AG04450 (cell line): ENCODE data around the gene MSLN. TPM values are rescaled to one million over a fixed set of nuclear protein-coding genes. Genes with fewer than 3 reads are reported as not detected.

ENCODE experiments used
- CTCF ChIA-PET: fragments of 300-600, 350-600 bp; formaldehyde crosslinking; extraction: SDS; loops from one replicate; lab custom pipeline; 2022; ENCODE audit warnings: antibody characterized with exemption, inconsistent platforms; lab: Charles Lee
- POLR2A ChIA-PET: fragments of 350-600 bp; formaldehyde crosslinking; extraction: SDS; loops from one replicate; lab custom pipeline; 2021; ENCODE audit warnings: antibody characterized with exemption, inconsistent platforms; lab: Yijun Ruan, JAX
- DNase-seq: peaks from one replicate; pipeline ENCODE4 v3.0.0-alpha.2; 2011; ENCODE audit warnings: low read depth, low spot score
- H3K27ac ChIP-seq: one replicate; pipeline ENCODE4 v1.5.1; 2012; ENCODE audit warnings: low read depth, low read length, control low read depth
- H3K27me3 ChIP-seq: one replicate; pipeline ENCODE4 v1.6.0; 2012; ENCODE audit warnings: low read length; ENCODE audit not compliant: control insufficient read depth, insufficient read depth
- H3K4me3 ChIP-seq: 2 replicates; pipeline ENCODE4 v1.5.1; 2011; ENCODE audit warnings: mild to moderate bottlenecking, low read depth, low read length, control low read depth
- H3K9me3 ChIP-seq: 2 replicates; pipeline ENCODE4 v1.5.1; 2012; ENCODE audit warnings: low read length; ENCODE audit not compliant: control insufficient read depth, insufficient read depth
- CTCF ChIP-seq: IDR thresholded peaks from 2 replicates; pipeline ENCODE4 v1.5.1; 2011; ENCODE audit warnings: low read depth, low read length, control low read depth, inconsistent platforms
- polyA plus RNA-seq: library from polyadenylated mRNA; depleted of rRNA; stranded (reverse); fragments of >200 nt; gene quantifications from 2 replicates; pipeline ENCODE4 v1.2.3, GENCODE V29; 2011

The MSLN gene
- polyA plus RNA-seq, 1 experiment = 0.11 TPM

- no peak for DNase-seq
- TF ChIP-seq CTCF = no peak
- H3K27ac ChIP-seq = no peak overlapping the region
- H3K4me3 ChIP-seq = no peak overlapping the region
- H3K9me3 ChIP-seq = no peaks in the 10 kb centered on the region; the same call in 1 of the 2 replicates
- ChIA-PET POLR2A (interaction anchor here (1.6 kb wide), 1 partner anchor 15 kb away, joined by 3 read pairs; no protein-coding TSS in a partner anchor), CTCF (interaction anchor here (0.6 kb wide), 1 partner anchor 22 kb away, joined by 3 read pairs; no protein-coding TSS in a partner anchor)
- peaks cover 7% of the 10 kb centered on the region for H3K27me3 ChIP-seq
These were observed 3.0 kb downstream of the MSLN start for GRCh38 chr16:763369-764183.

DNA sequence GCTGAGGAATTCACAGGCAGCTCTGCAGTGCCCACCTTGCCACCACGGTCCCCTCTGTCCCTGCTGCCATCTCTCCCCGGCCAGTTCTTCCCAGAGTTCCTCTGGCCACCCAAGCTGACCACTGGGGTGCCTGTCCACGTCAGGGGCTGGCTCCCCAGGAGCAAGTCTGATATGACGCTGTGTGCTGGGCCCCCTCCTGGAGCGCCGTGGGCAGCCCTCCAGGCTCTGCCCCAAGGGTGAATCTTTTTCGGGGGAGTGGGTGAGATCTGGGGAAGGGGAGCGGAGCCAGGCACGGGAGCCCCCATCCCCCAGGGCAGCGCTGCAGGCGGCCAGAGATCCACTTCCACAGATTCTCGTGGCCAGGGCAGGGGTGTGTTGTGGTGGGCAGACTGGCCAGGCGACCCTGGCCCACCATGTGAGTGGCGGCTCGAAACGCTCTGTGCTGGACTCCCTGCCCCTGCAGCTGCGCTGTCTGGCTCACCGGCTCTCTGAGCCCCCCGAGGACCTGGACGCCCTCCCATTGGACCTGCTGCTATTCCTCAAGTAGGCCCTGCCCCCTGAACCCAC, 3.7 kb downstream of the MSLN start:
- Histone ChIP-seq H3K4me3 (no peak overlapping the region), H3K9me3 (no peaks in the 10 kb centered on the region; the same call in 1 of the 2 replicates), H3K27ac (no peak overlapping the region), H3K27me3 (peaks cover 7% of the 10 kb centered on the region)
- no peak for TF ChIP-seq CTCF
- POLR2A ChIA-PET = no interaction called here
- CTCF ChIA-PET = no interaction called here
- DNase-seq = no peak

DNA sequence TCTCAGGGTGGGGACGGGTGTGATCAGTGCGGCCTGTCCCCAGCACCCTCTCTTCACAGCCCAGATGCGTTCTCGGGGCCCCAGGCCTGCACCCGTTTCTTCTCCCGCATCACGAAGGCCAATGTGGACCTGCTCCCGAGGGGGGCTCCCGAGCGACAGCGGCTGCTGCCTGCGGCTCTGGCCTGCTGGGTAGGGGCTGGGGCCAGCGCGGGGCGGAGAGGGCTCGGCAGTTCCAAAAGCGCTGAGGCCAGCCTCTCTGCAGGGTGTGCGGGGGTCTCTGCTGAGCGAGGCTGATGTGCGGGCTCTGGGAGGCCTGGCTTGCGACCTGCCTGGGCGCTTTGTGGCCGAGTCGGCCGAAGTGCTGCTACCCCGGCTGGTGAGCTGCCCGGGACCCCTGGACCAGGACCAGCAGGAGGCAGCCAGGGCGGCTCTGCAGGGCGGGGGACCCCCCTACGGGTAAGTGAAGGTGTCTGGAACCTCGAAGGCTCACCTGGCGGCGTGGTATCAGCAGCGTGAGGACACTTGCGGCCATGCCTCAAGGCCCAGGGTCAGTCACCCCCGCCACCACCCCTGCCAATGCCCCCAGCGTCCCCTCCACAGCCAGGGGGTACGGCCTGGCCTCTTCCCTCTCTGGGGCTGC, 4.4 kb downstream of the MSLN start:
- Histone ChIP-seq H3K27me3 (peaks cover 5% of the 10 kb centered on the region), H3K27ac (no peak overlapping the region), H3K9me3 (no peaks in the 10 kb centered on the region; the same call in 1 of the 2 replicates), H3K4me3 (no peak overlapping the region)
- no peak for TF ChIP-seq CTCF
- POLR2A ChIA-PET = no interaction called here
- DNase-seq = no peak
- CTCF ChIA-PET = no interaction called here

- Histone ChIP-seq H3K27ac (no peak overlapping the region), H3K27me3 (peaks cover 5% of the 10 kb centered on the region), H3K9me3 (no peaks in the 10 kb centered on the region; the same call in 1 of the 2 replicates), H3K4me3 (no peak overlapping the region)
- CTCF ChIA-PET = no interaction called here
- no peak for DNase-seq
- no peak for TF ChIP-seq CTCF
- POLR2A ChIA-PET = no interaction called here
These were observed 4.9 kb downstream of the MSLN start for GRCh38 chr16:765488-765865.
